Caco-2 (cell line): ENCODE data around the gene SEC24C. TPM values are rescaled to one million over a fixed set of nuclear protein-coding genes. Genes with fewer than 3 reads are reported as not detected.

ENCODE experiments used
- BruUV-seq: library from RNA; stranded (reverse); fragments of 400-500 nt; replicated peaks from 2 replicates; lab custom pipeline; 2021; lab: Mats Ljungman, UMichigan
- CTCF ChIA-PET: fragments of 300-600 bp; sonication (Branson Sonifier 250); formaldehyde crosslinking; loops from one replicate; lab custom pipeline; 2022; ENCODE audit warnings: antibody characterized with exemption; lab: Charles Lee
- POLR2A ChIA-PET: fragments of 300-600 bp; sonication (Branson Sonifier 250); formaldehyde crosslinking; loops from one replicate; lab custom pipeline; 2022; ENCODE audit warnings: antibody characterized with exemption; lab: Charles Lee
- DNase-seq, 2 experiments: peaks; one replicate each; pipeline versions ENCODE4 v3.0.0 to v3.0.0-alpha.2; 2020 to 2022
- H3K27me3 ChIP-seq: replicated peaks from 2 replicates; pipeline ENCODE4 v1.6.0; 2011; ENCODE audit warnings: low read length; ENCODE audit not compliant: control insufficient read depth, insufficient read depth
- H3K36me3 ChIP-seq: 2 replicates; pipeline ENCODE4 v1.5.1; 2011; ENCODE audit warnings: low read length; ENCODE audit not compliant: control insufficient read depth, insufficient read depth
- H3K4me1 ChIP-seq: fragments of 250-450 bp; sonication (Bioruptor Pico); 2 replicates; pipeline ENCODE4 v1.5.1; 2020; ENCODE audit warnings: mild to moderate bottlenecking
- H3K4me3 ChIP-seq: 2 replicates; pipeline ENCODE4 v1.5.1; 2011; ENCODE audit warnings: low read depth, mild to moderate bottlenecking, control low read depth, low read length
- H3K9me3 ChIP-seq: fragments of 250-450 bp; sonication (Bioruptor Pico); 2 replicates; pipeline ENCODE4 v1.5.1; 2020; ENCODE audit warnings: mild to moderate bottlenecking, moderate library complexity
- H3K27ac Mint-ChIP-seq: one replicate; pipeline ENCODE4 v1.8.0; 2022; ENCODE audit warnings: mixed read lengths; ENCODE audit not compliant: unreplicated experiment
- H3K27me3 Mint-ChIP-seq: one replicate; pipeline ENCODE4 v1.8.0; 2022; ENCODE audit warnings: mixed read lengths; ENCODE audit not compliant: insufficient read depth, unreplicated experiment
- H3K36me3 Mint-ChIP-seq: one replicate; pipeline ENCODE4 v1.8.0; 2022; ENCODE audit warnings: mild to moderate bottlenecking, mixed read lengths; ENCODE audit not compliant: insufficient read depth, unreplicated experiment
- H3K4me1 Mint-ChIP-seq: one replicate; pipeline ENCODE4 v1.8.0; 2022; ENCODE audit warnings: low read depth, mixed read lengths; ENCODE audit not compliant: unreplicated experiment
- H3K4me3 Mint-ChIP-seq: one replicate; pipeline ENCODE4 v1.8.0; 2022; ENCODE audit warnings: mild to moderate bottlenecking, moderate library complexity, mixed read lengths; ENCODE audit not compliant: unreplicated experiment
- H3K9me3 Mint-ChIP-seq: one replicate; pipeline ENCODE4 v1.8.0; 2022; ENCODE audit warnings: mixed read lengths; ENCODE audit not compliant: unreplicated experiment
- intact Hi-C: fragments of 100-400 bp; cut with micrococcal nuclease; formaldehyde crosslinking; loops from one replicate; pipeline ENCODE4 v1.10.0; 2022; ENCODE audit not compliant: unreplicated experiment
- total RNA-seq: library from RNA; stranded (reverse); gene quantifications from 2 replicates; pipeline ENCODE4 v1.2.3, GENCODE V29; 2022
- TF ChIP-seq, protein P1 (sequence below), 2 experiments: fragments of 200-600 bp in 1 of 2; IDR thresholded peaks; 1 replicate in 1 of 2; 2 replicates in 1 of 2; pipeline versions ENCODE4 v1.5.1 to v1.8.0; 2011 to 2022; ENCODE audit warnings: antibody characterized with exemption in 1 of 2, control low read depth in 1 of 2, inconsistent platforms in 1 of 2, low read depth in 1 of 2, low read length in 1 of 2, mild to moderate bottlenecking in 1 of 2, moderate library complexity in 1 of 2; ENCODE audit not compliant: insufficient read depth in 1 of 2, severe bottlenecking in 1 of 2, unreplicated experiment in 1 of 2

SEC24C gene
- total RNA-seq, 1 experiment from 2014 or later = 91.2 TPM

DNA sequence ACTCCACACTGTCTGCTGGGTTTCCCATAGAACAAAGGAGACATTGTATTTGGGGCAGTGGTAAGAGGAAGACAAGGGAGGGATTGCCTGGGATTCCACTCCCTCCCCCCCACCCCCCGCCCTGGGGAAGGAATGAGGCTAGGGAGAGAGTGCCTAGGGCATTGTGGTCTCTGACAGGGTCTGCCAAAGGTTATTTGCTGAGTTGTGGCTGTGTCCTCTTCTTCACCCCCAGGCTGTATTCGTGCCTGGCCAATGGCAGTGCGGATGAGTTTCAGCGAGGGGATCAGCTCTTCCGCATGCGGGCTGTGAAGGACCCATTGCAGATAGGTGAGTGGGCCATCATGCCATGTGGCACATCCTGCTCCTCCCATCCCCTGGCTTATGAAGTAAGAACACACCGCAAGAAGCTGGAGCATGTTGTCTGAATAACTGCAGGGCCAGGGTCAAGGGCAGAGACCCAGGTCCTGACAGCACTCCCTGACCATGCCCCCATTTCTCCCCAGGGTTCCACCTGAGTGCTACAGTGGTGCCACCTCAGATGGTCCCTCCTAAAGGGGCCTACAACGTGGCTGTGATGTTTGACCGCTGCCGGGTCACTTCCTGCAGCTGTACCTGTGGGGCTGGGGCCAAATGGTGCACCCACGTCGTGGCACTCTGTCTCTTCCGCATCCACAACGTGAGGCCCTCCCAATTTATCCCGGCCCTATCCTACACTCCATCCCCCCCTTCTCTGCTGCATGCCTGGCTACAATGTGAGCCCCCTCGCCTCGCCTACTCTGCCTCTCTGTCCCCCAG, 44.9 kb downstream of the SEC24C start:
- H3K4me1 Mint-ChIP-seq = no peaks in the 10 kb centered on the region
- Histone ChIP-seq H3K36me3 (peaks cover 1% of the 10 kb centered on the region), H3K4me1 (no peaks in the 10 kb centered on the region; the same call in 1 of the 2 replicates), H3K9me3 (no peaks in the 10 kb centered on the region), H3K27me3 (no peaks in the 10 kb centered on the region), H3K4me3 (no peak overlapping the region)
- no TSS peak for BruUV-seq
- no peak for DNase-seq
- no peaks in the 10 kb centered on the region for H3K27me3 Mint-ChIP-seq
- ChIA-PET POLR2A (no interaction called here), CTCF (no interaction called here)
- intact Hi-C loops = loop anchor here (5.0 to 10.0 kb wide), 2 partner anchors 47 to 86 kb away; partner anchors contain the start of genes CAMK2G and SEC24C
- H3K9me3 Mint-ChIP-seq = no peaks in the 10 kb centered on the region
- H3K4me3 Mint-ChIP-seq = no peak overlapping the region
- H3K36me3 Mint-ChIP-seq = peaks cover 60% of the 10 kb centered on the region
- no peak overlapping the region for H3K27ac Mint-ChIP-seq
- TF ChIP-seq, protein P1, sequence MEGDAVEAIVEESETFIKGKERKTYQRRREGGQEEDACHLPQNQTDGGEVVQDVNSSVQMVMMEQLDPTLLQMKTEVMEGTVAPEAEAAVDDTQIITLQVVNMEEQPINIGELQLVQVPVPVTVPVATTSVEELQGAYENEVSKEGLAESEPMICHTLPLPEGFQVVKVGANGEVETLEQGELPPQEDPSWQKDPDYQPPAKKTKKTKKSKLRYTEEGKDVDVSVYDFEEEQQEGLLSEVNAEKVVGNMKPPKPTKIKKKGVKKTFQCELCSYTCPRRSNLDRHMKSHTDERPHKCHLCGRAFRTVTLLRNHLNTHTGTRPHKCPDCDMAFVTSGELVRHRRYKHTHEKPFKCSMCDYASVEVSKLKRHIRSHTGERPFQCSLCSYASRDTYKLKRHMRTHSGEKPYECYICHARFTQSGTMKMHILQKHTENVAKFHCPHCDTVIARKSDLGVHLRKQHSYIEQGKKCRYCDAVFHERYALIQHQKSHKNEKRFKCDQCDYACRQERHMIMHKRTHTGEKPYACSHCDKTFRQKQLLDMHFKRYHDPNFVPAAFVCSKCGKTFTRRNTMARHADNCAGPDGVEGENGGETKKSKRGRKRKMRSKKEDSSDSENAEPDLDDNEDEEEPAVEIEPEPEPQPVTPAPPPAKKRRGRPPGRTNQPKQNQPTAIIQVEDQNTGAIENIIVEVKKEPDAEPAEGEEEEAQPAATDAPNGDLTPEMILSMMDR (IDR thresholded peaks at IDR 0.05; ENCODE audit: insufficient read depth in 1 of 2, low read depth in 1 of 2, low read length in 1 of 2, severe bottlenecking in 1 of 2, unreplicated experiment in 1 of 2) = no peak

DNA sequence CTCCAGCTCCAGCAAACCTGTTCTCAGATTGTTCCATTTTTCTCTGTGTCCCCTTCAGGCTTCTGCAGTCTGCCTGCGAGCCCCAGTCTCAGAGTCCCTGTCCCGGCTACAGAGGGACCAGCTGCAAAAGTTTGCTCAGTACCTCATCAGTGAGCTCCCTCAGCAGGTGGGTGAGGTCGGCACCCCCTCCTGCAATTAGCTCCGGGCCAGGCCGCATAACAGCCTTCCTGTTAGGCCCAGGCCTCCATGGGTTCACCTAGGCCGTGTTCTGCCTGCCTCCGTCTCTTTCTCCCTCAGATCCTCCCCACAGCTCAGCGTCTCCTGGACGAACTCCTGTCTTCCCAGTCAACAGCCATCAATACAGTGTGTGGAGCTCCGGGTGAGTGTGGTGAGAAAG, 45.5 kb downstream of the SEC24C start:
- ChIA-PET CTCF (interaction anchor here (0.6 kb wide), 1 partner anchor 189 kb away, joined by 3 read pairs; no protein-coding TSS in a partner anchor), POLR2A (no interaction called here)
- Mint-ChIP-seq H3K27me3 (no peaks in the 10 kb centered on the region), H3K27ac (no peak overlapping the region), H3K9me3 (no peaks in the 10 kb centered on the region), H3K4me1 (no peaks in the 10 kb centered on the region), H3K36me3 (peaks cover 66% of the 10 kb centered on the region), H3K4me3 (no peak overlapping the region)
- TF ChIP-seq, protein P1 (IDR thresholded peaks at IDR 0.05; ENCODE audit: insufficient read depth in 1 of 2, low read depth in 1 of 2, low read length in 1 of 2, severe bottlenecking in 1 of 2, unreplicated experiment in 1 of 2) = no peak
- BruUV-seq = no TSS peak
- H3K9me3 ChIP-seq = no peaks in the 10 kb centered on the region
- no peaks in the 10 kb centered on the region for H3K27me3 ChIP-seq
- no peak for DNase-seq
- intact Hi-C loops = loop anchor here (5.0 to 10.0 kb wide), 2 partner anchors 47 to 85 kb away; partner anchors contain the start of genes CAMK2G and SEC24C
- H3K4me3 ChIP-seq = no peak overlapping the region
- H3K36me3 ChIP-seq = peaks cover 1% of the 10 kb centered on the region
- no peaks in the 10 kb centered on the region; the same call in 1 of the 2 replicates for H3K4me1 ChIP-seq

DNA sequence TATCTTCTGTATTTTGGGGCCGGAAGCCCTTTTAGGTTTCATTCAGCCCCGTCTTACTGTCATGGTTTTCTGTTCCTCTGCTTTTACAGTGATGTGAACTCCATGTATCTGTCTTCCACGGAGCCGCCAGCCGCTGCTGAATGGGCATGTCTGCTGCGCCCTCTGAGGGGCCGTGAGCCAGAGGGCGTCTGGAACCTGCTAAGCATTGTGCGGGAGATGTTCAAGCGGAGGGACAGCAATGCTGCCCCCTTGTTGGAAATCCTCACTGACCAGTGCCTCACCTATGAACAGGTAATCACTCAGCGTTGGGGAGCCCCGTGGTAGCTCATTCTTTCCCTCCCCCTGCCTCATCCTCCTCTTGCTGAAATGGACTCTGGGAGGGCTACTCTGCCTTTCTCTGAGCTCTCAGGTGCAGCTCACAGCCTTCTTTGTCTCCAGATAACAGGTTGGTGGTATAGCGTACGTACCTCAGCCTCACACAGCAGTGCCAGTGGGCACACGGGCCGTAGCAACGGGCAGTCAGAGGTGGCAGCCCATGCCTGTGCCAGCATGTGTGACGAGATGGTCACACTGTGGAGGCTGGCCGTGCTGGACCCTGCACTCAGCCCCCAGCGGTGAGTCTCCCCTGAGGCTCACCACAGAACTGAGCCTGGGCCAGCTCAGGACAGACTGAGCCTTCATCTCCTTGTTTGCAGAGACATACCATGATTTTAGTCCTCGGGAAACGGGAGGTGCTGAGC, 46.9 kb downstream of the SEC24C start:
- intact Hi-C loops = no loop called here
- BruUV-seq = no TSS peak
- no peaks in the 10 kb centered on the region for H3K4me1 Mint-ChIP-seq
- H3K4me3 ChIP-seq = no peak overlapping the region
- H3K9me3 Mint-ChIP-seq = no peaks in the 10 kb centered on the region
- no peaks in the 10 kb centered on the region for H3K27me3 ChIP-seq
- CTCF ChIA-PET = no interaction called here
- TF ChIP-seq, protein P1 (IDR thresholded peaks at IDR 0.05; ENCODE audit: insufficient read depth in 1 of 2, low read depth in 1 of 2, low read length in 1 of 2, severe bottlenecking in 1 of 2, unreplicated experiment in 1 of 2) = no peak
- H3K4me1 ChIP-seq = no peaks in the 10 kb centered on the region; the same call in 1 of the 2 replicates
- peaks cover 1% of the 10 kb centered on the region for H3K36me3 ChIP-seq
- no peak overlapping the region for H3K4me3 Mint-ChIP-seq
- no peaks in the 10 kb centered on the region for H3K27me3 Mint-ChIP-seq
- H3K36me3 Mint-ChIP-seq = peaks cover 70% of the 10 kb centered on the region
- DNase-seq = no peak
- no peaks in the 10 kb centered on the region for H3K9me3 ChIP-seq
- POLR2A ChIA-PET = no interaction called here
- H3K27ac Mint-ChIP-seq = no peak overlapping the region
